Progenitor cell of endocrine pancreas (in vitro differentiated cells): ENCODE results near the gene NIPBL. TPM values are rescaled to one million over a fixed set of nuclear protein-coding genes. Genes with fewer than 3 reads are reported as not detected.

Source experiments
- DNase-seq: peaks from one replicate; pipeline ENCODE4 v3.0.0; 2021; ENCODE audit warnings: low spot score; ENCODE audit not compliant: unreplicated experiment
- H3K27ac Mint-ChIP-seq: 2 replicates; pipeline ENCODE4 v1.8.0; 2021; ENCODE audit warnings: mild to moderate bottlenecking, moderate library complexity, mixed read lengths
- H3K27me3 Mint-ChIP-seq: 2 replicates; pipeline ENCODE4 v1.8.0; 2021; ENCODE audit warnings: mixed read lengths
- H3K36me3 Mint-ChIP-seq: 2 replicates; pipeline ENCODE4 v1.8.0; 2022; ENCODE audit warnings: mixed read lengths; ENCODE audit not compliant: insufficient read depth
- H3K4me1 Mint-ChIP-seq: 2 replicates; pipeline ENCODE4 v1.8.0; 2021; ENCODE audit warnings: low read depth, mixed read lengths
- H3K4me3 Mint-ChIP-seq: 2 replicates; pipeline ENCODE4 v1.8.0; 2021; ENCODE audit warnings: low read depth, mild to moderate bottlenecking, moderate library complexity, mixed read lengths
- H3K9me3 Mint-ChIP-seq: 2 replicates; pipeline ENCODE4 v1.8.0; 2021; ENCODE audit warnings: low read depth, mixed read lengths
- total RNA-seq: library from RNA; stranded (reverse); gene quantifications from 2 replicates; pipeline ENCODE4 v1.2.1, GENCODE V29; 2021
- TF ChIP-seq, protein P1 (sequence below): fragments of 200-600 bp; sonication (generic); IDR thresholded peaks from one replicate; pipeline ENCODE4 v1.5.0; 2021; ENCODE audit warnings: antibody characterized with exemption, mild to moderate bottlenecking; ENCODE audit not compliant: unreplicated experiment

NIPBL gene
- total RNA-seq, 1 donor from 2014 or later, result 85.6 TPM

DNA sequence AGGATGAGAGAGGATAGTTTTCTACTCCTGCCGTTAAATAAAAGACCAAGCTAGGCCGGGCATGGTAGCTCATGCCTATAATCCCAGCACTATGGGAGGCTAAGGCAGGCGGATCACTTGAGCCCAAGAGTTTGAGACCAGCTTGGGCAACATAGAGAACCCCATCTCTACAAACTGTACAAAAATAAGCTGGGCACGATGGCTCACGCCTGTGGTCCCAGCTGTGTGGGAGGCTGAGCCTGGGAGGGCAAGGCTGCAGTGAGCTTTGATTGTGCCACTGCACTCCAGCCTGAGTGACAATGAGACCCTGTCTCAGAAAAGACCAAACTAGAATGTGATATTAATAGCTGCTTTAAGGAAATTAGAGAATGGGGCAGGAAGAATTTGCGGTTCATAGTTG lies 158.4 kb downstream of the NIPBL start:
- no peaks in the 10 kb centered on the region for H3K27me3 Mint-ChIP-seq
- TF ChIP-seq, protein P1, sequence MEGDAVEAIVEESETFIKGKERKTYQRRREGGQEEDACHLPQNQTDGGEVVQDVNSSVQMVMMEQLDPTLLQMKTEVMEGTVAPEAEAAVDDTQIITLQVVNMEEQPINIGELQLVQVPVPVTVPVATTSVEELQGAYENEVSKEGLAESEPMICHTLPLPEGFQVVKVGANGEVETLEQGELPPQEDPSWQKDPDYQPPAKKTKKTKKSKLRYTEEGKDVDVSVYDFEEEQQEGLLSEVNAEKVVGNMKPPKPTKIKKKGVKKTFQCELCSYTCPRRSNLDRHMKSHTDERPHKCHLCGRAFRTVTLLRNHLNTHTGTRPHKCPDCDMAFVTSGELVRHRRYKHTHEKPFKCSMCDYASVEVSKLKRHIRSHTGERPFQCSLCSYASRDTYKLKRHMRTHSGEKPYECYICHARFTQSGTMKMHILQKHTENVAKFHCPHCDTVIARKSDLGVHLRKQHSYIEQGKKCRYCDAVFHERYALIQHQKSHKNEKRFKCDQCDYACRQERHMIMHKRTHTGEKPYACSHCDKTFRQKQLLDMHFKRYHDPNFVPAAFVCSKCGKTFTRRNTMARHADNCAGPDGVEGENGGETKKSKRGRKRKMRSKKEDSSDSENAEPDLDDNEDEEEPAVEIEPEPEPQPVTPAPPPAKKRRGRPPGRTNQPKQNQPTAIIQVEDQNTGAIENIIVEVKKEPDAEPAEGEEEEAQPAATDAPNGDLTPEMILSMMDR, result no peak
- no peaks in the 10 kb centered on the region for H3K9me3 Mint-ChIP-seq
- no peak overlapping the region for H3K4me3 Mint-ChIP-seq
- peaks cover 5% of the 10 kb centered on the region for H3K36me3 Mint-ChIP-seq
- no peak overlapping the region for H3K27ac Mint-ChIP-seq
- H3K4me1 Mint-ChIP-seq, result no peaks in the 10 kb centered on the region
- no peak for DNase-seq

DNA sequence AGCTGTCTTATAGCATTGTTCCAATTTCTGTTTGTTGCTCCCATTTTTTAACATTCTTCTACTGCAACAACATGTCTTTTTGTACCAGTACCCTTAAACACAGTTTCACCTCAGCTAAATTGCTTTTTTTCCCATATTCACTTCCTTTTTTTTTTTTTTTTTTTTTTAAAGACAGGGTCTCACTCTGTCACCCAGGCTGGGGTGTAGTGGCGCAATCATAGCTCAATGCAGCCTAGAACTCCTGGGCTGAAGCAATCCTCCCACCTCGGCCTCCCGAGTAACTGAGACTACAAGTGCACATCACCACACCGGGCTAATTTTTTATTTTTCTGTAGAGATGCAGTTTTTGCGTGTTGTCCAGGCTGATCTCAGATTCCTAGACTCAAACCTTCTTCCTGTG lies 161.3 kb downstream of the NIPBL start:
- Mint-ChIP-seq H3K9me3 (no peaks in the 10 kb centered on the region), H3K27me3 (no peaks in the 10 kb centered on the region), H3K4me3 (no peak overlapping the region), H3K36me3 (peaks cover 4% of the 10 kb centered on the region), H3K27ac (no peak overlapping the region), H3K4me1 (no peaks in the 10 kb centered on the region)
- TF ChIP-seq, protein P1, result no peak
- no peak for DNase-seq

DNA sequence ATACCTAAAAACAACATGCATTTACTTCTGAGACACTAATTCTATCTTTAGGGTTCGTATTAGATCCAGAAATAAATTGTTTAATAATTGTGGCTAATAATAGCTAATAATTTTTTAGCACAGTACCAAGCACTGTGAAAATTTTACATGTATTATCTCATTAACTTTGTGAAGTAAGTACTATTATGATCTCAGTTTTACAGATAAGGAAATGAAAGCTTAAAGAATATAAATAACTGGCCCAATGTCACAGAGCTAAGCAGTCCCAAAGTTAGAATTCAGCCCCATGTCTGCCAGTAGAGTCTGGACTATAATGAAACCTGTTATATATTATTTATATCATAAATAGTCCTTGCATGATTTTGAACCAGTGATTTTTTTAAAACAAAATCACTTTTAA lies 163.3 kb downstream of the NIPBL start:
- Mint-ChIP-seq H3K4me1 (no peaks in the 10 kb centered on the region), H3K27me3 (no peaks in the 10 kb centered on the region), H3K4me3 (no peak overlapping the region), H3K27ac (no peak overlapping the region), H3K9me3 (no peaks in the 10 kb centered on the region), H3K36me3 (peaks cover 5% of the 10 kb centered on the region)
- no peak for DNase-seq
- TF ChIP-seq, protein P1, result no peak

DNA sequence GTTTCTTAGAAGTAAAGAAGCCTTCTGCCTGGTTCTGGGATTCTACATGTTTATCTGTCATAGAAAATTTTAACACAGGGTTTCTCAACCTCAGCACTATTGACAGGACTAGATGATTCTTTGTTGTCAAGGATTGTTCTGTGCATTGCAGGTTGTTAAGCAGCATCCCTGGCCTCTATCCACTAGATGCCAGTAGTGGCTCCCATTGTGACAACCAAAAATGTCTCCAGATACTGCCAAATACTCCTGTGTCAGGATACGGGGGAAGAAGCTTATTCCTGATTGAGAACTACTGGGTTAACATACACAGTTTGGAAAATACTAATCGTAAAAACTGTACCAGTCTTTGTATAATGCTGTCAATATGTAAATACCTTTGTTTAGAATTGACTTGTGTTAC lies 167.1 kb downstream of the NIPBL start:
- peaks cover 8% of the 10 kb centered on the region for H3K36me3 Mint-ChIP-seq
- DNase-seq, result no peak
- no peaks in the 10 kb centered on the region for H3K9me3 Mint-ChIP-seq
- TF ChIP-seq, protein P1, result no peak
- no peaks in the 10 kb centered on the region for H3K27me3 Mint-ChIP-seq
- no peak overlapping the region for H3K4me3 Mint-ChIP-seq
- no peak overlapping the region for H3K27ac Mint-ChIP-seq
- peaks cover 2% of the 10 kb centered on the region for H3K4me1 Mint-ChIP-seq

DNA sequence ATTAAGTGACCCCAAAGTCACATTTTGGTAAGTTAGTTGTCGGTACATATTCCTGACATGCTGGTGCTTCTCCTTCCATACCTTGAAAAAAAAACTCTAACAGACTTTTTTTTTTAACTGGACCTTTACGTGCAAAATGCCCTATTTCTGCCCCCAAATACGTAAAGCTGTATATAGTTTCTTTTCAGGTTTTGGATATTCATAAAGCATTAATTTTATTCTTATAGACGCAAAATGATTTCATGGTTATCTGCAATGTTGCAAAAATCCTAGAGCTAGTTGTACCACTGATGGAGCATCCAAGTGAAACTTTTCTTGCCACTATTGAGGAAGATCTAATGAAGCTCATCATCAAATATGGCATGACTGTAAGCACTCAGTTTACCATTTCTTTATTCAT lies 167.6 kb downstream of the NIPBL start:
- Mint-ChIP-seq H3K27me3 (no peaks in the 10 kb centered on the region), H3K36me3 (peaks cover 11% of the 10 kb centered on the region), H3K9me3 (no peaks in the 10 kb centered on the region), H3K27ac (no peak overlapping the region), H3K4me1 (peaks cover 2% of the 10 kb centered on the region), H3K4me3 (no peak overlapping the region)
- TF ChIP-seq, protein P1, result no peak
- DNase-seq, result no peak

DNA sequence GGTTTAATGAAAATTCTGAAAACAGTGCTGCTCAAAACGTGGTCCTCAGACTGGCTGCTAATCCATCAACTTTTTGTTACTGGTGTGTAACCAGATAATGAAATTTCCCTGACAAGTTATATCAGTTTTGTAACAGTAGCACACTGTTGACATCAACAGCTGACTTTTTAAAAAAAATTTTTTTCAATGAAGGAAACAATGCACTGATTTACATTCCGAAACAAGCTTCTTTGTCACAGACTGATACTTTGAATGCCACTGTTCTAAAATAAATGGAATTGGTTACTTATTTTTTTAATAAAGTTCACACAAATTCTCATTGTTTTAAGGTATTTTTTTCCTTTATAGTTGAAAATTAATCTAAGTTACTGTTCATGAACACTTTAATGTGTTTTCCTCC lies 169.1 kb downstream of the NIPBL start:
- no peaks in the 10 kb centered on the region for H3K27me3 Mint-ChIP-seq
- peaks cover 18% of the 10 kb centered on the region for H3K36me3 Mint-ChIP-seq
- H3K9me3 Mint-ChIP-seq, result no peaks in the 10 kb centered on the region
- H3K27ac Mint-ChIP-seq, result no peak overlapping the region
- no peak overlapping the region for H3K4me3 Mint-ChIP-seq
- DNase-seq, result no peak
- peaks cover 2% of the 10 kb centered on the region for H3K4me1 Mint-ChIP-seq
- TF ChIP-seq, protein P1, result no peak
